ENCODE results near the gene BAHCC1.

Gene BAHCC1

DNA sequence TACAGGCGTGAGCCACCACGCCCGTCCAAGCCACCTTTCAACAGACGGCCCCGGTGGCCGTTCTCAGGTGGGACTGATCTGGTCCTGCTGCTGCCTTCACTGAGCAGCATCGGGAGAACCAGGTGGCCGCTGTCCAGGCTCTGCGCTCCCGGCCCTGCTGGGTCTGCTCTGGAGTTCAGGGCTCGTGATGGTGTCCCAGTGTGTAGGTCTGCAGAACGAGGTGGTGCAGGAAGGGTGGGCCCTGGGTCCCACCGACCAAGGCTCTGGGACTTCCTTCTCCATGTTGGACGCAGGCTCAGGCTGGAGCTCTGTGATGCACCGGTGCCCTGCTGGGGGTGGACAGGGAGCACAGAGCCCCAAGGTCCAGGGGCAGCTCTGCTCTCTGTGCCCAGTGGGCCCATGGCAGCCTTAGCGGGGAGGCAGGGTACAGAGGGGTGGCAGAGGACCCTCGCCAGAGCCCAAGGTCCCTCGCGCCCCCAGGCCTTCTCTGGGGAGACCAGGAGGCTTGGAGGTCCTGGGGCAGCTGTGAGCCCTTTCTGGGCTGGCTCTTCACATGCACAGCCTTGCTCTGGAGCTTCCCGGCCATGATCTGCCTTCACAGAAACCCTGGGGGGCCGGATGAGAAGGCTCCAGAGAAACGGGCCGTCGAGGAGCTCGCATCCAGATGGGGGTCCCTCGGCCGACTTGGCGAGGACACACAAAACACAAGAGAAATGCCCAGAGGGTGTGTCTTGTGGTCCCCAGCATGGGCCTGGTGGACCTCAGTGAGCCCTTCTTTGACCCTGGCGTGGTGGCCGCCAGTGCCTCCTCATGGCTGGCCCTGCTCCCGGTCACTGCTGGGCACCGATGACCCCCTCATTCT lies 26.9 kb upstream of the BAHCC1 start:
- no peak for DNase-seq

DNA sequence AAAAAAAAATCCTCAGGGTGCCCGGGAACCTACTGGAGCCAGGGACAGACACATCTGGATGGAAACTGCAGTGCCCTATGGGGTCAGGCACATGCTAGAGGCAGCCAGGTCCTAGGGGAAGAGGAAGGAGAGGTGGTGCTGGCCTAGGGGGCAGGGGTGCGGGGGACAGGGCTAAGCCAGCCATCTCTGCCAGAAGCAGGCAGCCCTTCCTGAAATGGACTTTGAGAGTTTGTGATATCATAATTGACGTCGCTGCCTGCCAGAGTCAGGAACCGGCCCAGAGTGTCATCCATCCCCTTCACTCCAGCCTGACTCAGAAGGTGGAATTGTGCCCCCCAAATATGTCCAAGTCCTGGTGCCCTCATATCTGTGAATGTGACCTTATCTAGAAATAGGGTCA lies 25.0 kb upstream of the BAHCC1 start:
- no peak for DNase-seq

DNA sequence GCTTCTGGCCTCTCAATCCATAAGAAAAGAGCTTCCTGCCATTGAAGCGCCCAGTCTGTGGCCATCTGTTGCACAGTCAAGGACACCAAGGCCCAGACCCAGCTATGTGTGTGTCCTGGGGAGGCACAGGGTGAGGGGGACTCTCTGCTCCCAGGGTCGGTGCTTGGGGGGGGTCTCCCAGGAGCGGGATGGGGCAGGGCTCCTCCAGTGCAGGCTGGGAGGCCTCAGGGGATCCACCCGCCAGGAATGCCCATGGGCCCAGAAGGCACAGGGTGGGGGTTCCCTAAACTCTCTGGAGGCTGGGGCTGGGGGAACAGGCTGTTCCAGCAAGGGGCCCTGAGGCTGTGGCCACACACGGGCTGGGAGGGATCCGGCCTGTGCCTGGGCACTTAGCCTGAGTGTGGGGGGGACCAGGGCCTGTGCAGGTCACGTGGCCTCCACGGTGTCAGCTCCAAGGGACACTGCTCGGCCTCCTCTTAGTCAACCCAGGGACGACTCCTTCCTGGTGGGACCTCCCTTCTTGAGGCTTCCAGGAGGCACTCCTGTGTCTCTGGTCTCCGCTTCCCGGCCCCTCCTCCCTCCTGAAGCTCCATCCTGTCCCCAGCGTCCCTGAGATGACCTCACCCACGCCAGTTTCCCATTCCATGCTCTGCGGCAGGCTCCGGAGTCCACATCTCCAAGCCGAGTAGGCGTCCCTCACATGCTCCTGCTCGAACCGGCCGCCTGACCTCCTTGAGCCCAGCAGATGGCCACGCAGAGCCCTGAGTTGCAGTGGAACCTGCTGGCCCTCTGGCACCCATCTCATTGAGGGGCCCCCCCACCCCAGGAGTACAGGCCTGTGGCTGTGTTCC lies 23.1 kb upstream of the BAHCC1 start:
- DNase-seq, result no peak

DNA sequence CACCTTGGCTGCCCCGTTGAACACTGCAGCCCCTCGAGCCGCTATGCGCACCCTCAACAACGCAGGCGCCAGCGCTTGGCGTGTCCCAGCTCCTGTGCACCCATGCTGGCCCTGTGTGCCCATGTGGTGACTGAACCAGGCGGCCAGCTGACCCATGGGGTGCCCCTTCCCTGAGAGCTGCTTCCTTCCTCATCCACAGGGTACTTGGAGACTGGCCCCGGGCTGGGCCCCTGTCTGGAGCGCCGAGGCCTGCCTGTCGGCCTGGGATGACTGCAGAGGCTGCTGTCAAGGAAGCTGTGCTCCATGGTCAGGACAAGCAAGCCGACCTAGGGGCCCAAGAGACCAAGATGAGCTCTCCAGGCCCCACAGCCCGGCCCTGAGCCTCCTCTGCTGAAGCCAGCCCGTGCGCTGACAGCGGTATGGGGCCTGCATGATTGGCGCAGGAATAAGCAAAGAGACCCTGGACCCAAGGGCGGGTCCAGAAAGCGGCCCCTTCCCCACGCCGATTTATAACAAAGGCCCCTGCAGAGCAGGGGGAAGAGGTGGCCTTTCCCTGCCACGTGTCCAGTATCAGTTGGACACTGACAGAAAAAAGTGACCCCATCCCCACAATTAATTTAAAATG lies 21.6 kb upstream of the BAHCC1 start:
- DNase-seq, result no peak

DNA sequence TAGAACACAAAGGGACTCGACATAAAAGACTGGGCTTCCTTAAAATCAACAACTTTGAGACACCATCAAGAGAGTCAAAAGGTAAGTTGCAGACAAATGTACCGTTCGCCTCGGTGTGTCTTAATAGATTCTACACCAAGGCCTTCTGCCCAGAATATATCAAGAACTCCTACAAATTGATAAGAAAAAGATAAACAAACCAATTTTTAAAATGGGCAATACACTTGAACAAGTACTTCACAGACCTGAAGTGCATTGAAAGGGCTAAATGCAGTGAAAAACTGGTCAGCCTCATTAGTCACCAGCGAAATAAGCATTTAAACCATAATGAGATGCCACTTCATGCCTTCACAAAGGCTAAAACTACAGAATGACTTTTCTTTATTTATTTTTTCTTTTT lies 20.4 kb upstream of the BAHCC1 start:
- no peak for DNase-seq

DNA sequence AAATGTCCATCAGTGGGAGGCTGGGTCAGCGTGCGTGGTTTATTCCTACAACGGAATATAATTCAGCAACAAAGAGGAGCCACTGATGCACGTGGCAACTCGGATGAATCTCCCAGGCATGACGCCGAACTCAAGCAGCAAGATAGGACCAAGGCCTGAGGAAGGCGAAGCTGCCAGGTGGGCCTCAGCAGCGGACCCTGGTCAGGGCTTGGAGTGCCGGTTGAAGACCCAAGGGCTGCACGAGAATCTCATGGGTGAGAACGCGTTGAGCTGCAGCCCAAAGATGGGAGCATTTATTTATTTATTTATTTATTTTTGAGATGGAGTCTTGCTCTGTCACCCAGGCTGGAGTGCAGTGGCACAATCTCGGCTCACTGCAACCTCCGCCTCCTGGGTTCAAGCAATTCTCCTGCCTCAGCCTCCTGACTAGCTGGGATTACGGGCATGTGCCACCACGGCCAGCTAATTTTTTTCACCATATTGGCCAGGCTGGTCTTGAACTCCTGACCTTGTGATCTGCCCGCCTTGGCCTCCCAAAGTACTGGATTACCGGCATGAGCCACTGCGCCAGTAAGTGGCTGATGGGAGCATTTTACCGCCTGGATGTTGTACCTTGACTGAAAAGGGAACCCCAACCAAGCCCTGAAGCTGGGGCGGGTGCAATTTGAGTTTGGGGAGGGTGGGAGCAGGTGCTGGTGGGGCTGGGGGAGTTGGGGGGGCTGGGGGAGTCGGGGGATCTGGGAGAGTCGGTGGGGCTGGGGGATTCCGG lies 18.1 kb upstream of the BAHCC1 start:
- no peak for DNase-seq

DNA sequence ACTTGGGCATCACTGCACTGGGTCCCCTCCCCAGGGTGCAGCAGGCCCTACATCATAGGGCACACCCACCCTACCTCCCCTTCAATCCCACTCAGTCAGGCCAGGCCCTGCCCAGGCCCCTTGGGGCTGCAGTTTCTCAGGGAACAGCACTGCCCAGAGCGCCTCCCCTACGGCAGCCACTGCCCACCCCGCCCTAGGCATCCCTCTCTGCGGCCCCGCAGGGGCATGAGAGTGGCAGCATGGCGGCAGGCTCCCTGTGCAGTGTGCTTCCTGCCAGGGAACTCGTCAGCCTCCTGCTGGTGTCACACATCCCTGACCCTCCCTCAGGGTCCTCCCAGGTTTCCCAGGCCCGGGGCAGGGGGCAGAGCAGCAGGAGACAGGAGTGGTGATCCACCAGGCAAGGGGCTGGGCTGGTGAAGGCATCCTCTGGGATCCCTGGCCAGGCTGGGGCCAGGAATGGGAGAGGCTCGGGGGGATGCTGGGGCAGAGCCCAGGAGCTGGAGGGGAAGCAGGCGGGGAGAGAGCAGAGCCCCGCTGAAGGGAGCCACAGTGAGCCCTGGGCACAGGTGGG lies 16.2 kb upstream of the BAHCC1 start:
- DNase-seq, result no peak

DNA sequence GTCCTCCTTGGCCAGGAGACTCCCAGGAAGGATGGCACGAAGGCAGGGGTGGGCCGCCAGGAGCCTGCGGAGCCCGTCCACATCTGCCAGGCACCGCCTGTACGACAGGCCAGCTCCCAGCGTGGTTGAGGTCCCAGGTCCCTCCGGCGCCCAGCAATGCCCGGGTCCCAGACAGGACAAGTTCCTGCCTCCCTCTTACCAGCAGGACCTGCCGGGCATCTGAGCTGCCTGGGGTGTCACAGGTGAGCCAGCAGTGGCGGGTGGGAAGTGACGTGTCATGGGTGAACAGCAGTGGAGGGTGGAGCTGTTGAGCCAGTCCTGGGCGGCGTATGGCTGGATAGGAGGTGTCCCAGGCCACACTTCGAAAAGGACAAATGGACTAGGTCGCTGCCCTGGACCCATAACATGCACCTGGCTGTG lies 15.7 kb upstream of the BAHCC1 start:
- DNase-seq, result no peak

DNA sequence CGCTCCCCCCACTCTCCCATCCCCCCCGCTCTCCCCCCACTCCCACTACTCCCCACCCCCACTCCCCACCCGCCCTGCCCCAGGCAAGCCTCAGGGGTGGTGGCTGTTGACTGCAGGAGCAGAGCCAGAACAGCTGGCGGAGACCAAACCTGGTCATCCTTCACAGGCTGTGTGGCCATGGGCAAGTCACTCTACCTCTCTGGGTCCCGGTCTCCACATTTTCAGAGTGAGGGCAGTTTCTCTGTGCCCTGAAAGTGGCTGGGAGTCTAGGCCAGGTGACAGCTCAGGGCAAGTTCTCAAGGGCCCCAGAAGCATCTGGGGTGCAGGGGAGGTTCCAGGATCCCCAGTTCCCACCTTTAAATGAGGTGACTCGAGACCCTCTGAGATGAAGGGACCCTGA lies 15.1 kb upstream of the BAHCC1 start:
- no peak for DNase-seq

DNA sequence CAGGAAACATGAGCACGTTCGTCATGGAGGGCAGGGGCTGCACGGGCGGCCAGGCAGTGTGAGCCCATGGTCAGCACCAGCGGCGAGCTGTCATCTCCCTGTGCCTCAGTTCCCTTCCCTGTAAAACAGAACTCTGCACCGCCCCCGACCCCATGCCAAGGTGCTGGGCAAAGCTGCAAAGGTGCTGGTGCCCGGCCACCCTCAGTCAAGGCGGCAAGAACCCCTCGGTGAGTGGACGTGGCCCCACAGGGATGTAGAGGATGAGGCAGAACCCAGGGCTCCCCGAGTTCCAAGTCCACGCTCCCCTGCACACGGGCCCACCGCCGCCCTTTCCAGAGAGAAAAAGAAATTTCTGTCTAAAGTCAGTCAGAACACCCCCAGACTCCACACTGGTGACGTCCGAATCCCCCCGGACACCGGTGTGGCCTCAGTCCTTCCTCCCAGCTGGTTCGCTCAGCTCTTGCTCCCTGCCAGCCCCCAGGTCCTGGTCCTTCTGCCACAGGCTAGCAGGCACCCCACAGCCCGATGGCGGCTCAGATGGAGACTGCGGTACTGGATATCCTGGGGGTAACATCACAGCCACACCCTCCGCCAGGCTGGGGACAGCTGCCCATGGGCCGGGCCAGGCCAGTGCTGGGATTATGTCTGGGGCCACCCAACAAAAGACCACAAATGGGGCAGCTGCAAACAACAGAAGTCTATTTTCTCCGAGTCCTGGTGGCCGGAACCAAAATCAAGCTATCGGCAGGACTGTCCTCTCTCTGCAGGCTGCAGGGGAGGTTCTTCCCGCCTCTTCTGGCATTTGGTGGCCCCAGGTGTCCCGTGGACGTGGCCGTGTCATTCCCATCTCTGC lies 14.4 kb upstream of the BAHCC1 start:
- no peak for DNase-seq

DNA sequence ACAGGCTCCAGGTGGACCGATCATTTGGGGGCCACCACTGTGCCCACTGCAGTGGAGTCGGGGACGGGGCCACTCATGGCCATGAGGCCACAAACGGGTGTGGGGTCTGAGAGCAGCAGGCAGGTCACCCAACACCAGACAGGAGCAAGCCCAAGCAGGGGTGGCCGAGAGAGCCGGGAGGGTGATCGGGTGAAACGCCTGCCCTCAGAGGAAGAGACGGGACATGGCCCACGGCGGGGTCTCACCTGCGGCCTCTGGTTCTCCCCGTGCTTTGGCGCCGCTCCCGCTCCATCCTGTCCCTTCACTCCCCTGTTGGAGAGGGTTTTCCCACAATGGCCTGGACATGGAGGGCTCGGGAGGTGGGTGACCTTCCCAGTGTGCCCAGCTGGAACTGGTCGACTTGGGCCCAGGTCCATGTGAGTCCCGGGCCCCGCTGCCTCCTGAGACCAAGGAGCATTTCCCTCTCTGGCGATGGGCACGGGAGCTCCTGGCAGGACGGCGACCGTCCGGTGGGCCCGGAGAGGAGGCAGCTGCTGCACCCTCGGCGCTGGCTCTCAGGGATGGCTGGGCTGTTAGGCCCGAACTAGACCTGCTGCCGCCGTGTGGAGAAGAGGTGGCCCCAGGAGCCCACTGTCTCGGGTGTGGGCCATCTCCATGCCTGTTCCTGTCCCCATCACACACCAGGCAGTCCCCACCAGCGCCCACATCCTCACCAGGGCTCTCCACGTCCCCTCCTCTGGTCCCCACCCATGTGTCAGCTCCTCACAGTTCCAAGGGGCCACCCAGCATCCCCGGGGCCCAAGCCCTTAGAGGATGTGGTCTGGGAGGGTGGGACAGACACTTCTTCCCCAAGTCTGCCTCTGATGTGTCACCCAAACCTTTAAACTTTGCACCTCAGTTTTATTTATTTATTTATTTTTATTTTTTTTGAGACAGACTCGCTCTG lies 13.4 kb upstream of the BAHCC1 start:
- no peak for DNase-seq

DNA sequence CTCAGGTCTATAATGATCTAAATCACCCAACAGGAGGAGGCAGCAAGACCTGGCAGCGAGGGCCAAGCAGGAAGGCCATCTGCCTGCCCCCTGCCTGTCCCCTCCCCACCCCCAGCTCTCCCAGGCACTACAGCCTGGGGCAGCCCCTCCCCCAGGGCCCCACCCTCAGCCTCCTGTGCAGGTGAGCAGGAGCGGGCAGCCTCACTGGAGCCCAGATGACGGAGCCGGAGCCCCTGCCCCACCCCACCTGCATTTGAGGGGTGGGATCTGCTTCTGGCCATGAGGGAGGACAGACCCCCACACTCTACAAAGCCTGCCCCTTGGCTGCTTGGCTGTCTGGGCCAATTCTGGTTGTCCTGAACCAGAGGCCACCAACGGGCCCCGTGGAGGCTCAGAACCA lies 12.4 kb upstream of the BAHCC1 start:
- DNase-seq, result no peak

DNA sequence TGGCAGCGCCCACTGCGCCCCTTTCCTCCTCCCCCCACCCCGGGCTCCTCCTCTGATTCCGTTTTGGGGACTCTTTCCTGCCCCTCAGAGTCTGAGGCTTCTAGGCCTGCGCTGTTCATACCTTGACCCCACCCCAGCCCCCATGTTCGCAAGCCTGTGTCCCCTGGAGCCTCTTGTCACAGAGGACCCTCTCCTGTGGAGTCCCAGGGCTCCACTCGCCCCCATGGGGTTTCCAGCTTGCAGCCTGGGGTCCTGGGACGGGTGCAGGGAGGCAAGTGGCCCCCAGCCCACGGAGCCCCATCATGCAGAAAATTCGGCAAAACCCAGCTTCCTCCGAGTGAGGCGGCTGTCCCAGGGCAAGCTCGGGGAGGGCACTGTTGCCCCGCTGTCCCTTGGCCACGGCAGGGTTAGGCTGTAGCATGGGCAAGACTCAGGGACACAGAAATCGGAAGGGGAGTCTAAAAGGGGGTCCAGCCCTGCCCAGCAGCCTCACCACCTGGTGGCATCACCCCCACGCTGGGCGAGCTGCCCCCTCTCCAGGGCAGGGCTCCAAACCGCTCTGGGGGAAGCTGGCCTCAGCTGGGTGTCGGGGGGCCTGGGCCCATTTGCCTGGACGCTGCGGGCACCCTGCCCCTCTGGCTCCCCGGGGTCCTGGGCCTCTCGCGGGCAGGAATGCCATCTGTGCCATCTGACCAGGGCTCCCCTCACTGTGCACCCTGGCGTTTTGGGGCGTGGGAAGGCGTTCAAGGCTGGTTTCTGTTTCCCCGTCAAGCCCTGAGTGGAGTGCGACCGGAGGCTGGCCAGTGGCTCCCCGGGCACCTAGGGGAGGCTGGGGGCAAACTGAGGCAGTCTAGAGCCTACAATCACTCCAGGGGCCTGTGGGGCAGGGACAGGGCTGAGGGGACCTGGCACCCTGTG lies 11.5 kb upstream of the BAHCC1 start:
- no peak for DNase-seq

DNA sequence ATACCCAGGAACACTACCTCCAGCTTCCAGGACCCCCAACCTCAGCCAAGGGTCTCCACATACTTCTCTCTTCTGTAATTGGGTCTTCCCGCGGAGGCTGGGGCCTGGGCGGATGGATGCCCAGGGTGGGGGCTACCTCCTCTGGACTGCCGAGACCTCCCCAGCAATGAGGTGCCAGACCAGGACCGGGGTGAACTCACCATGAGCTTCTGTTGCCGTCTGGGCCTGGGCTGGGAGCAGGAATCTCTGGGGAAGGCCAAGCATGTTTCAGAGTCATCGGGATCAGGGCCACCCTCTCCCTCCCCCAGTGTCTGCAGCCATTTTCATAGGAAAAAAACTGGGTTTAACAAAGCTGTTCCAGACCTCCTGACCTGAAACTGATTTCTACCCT lies 10.3 kb upstream of the BAHCC1 start:
- no peak for DNase-seq

DNA sequence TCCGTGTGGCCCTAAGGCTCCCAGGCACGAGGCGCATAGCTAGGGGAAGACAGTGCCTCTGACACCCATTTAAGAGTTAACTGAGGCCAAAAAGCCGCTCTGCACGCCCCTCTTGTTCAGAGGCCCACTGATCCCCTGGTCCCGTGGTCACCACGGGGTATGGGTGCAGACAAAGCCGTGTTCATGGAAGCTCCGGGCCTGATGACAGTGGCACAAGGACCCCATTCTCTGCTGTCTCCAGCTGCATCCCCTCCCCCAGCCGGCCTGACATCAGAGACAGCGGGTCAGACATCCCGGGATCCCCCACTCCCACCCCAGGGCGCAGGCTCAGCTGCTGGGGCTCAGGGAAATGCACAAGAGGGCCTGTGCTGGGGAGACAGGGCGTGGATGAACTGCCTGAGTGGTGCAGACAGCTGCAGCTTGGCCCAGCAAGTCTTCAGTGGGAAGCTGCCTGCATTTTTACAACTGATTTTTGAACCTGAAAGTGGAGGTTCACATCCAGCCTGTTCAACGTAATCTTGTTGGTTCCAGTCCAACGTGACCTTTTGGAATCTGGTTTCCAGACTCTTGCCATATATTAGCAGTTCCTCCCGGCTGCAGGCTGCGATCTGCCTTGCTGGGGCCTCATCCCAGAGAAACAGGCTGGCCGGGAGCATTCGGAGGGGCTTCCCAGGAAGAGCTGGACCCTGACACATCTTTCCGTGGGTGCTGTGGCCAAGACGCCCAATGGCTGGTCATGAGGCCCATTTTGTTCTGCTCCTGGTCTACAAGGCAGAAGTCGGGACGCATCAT lies 9.7 kb upstream of the BAHCC1 start:
- no peak for DNase-seq

DNA sequence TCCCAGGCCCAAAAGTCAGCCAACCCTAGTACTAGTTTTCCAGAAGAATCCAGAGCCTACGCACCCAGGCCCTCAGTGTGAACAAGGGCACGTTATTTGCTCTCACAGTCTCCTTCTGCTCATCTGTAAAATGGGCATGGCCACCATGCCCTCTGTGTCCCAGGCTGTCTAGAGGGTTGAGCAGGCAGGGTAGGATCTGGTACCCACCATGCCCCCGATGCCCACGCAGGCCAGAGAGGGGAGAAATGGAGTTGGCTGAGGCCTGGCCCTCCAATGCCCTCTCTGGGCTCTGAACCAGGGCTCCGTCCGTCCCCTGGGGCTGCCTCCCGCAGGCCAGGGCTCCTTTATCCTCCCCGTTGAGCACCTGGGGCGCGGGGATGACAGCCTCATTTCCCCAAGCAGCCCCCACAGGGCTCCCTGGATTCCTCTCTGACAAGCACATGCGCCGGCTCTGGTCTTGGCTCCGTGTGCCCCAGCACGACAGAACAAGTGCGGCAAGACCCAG lies 9.1 kb upstream of the BAHCC1 start:
- no peak for DNase-seq

DNA sequence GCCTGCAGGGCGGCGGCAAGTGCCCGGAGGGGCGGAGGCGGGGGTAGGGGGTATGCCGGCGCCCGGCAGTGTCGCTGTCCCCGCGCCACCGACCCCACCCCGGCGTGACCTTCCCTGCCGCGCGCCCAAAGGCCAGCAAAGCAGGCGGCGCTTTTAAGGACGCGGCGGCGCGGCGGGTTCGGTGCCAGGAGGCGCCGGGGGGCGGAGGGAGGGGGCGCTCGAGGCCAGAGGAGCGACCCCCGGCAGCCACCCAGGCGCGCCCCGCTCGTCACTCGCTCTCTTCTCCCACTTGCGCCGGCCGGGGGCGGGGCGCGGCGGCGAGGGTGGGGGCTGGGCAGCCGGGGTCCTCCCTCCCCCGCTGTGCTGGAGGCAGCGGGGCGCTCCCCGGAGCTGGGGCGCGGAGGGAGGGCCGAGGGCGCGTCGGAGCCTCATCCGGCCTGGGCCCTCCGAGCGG lies 8.6 kb upstream of the BAHCC1 start:
- DNase-seq, result no peak
